ENCODE data around the gene SLC25A21.

SLC25A21 gene

DNA sequence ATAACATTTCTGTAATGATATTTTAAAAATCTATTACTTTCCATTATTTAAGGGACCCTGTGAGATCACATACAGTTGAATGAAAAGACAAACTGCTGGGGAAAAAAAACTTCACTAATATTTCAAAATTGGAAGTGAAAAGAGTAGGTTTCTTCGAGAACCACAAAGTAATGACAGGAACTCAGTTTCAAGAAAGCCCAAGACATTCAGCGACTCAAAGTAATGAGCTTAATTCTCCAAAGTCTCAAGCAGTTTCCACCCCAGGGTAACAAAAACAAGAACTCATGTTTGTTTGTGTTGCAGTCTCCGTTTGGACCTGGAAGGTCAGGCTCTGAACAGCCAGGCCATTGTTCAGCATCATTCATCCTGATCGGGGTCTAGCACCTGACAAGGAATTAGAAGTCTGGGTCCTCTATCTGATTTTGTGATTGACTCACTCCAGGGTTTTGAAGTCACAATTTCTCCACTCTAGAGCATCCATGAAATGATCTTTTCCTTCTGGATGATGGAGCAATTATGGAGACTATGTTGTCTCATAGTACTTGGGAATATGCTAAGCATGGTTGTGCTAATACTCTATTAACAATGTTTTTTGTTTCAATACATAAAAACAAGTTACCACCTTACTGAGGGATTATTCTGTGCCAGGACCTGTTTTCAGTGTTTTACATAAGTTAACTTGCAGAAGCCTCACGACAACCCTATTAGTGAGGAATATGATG, 126.9 kb downstream of the SLC25A21 start:
- DNase-seq (ENCODE audit: low read depth): no peak

DNA sequence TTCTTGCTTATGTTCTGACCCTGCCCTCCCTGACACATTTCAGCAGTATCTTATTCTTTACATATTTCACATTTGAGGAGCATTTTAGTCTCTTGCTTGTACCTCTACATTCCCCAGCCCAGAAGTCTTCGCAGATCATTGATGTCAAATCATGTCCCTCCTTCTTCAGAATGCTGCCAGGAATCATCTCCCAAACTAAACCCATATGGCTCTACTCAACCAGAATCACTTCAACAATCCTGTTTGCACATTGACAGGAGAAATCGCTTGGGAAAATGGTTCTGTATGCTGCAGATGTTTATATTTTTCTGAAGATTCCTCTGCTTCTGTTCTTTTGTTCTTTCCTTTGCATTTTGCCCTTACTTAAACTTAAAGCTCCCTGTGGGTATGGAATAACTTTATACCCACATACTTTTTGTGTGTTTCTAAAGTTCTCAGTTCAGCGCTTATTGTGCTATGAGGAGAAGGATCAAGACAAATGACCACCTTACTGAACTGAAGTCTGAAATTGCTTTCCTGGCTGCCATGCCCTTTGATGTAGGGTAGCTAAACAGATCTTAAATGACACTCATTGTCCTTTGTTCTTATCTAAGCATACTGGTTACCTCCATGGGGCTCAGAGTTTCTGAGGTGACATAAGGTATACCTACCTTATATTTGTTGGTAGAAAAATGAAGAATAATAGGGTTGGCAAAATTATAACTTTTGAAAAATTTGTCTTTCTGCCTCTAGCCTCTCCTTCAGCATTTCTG, 134.6 kb downstream of the SLC25A21 start:
- DNase-seq (ENCODE audit: low read depth): no peak

DNA sequence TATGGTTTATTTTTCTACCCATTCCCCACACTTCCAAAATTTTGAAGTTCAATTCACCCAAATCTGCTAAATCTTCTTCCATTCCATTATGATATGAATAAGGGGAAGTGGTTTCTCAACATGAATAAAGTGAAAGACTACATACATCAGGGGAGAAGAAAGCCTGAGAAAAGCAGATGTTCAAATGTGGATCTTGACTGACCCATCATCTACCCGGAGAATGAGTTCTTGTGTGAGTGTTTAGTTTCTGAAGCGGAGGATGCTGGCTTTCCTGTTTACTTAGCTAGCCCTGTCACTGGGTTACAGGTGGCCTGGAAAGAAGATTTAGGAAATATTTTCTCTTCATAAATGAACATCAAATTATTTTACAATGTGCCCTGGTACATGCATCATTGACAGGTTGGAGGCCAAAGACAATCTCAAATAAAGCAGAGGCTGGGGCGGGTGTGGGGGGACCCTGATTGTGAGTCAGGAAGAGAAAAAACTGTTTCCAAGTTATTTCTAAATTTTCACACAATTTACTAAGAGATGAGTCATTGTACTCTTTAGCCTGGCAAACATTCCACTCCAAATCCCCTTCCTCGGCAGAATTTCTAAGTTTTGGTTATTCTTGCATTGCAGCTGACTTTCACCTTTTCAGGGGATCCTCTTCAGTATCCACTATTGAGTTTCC, 135.6 kb downstream of the SLC25A21 start:
- DNase-seq (ENCODE audit: low read depth): no peak

DNA sequence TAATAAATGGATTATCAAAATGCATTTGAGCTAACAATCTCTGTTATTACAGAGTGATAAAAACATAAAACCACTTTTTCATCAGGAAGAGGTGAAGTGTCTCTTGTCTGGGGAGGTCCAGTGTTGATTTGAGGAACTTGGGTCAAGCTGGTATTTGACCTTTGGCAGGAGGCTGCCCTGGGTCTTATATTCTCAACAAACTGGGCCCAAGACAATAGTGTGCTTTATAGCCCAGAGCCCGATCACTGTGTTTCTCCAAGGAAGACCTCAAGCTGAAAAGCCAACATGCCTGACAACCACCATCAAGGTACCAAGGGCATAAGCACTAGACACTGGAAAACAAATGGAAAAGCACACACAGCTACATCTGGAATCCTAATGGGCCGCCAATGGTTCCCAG, 137.0 kb downstream of the SLC25A21 start:
- DNase-seq (ENCODE audit: low read depth): no peak

DNA sequence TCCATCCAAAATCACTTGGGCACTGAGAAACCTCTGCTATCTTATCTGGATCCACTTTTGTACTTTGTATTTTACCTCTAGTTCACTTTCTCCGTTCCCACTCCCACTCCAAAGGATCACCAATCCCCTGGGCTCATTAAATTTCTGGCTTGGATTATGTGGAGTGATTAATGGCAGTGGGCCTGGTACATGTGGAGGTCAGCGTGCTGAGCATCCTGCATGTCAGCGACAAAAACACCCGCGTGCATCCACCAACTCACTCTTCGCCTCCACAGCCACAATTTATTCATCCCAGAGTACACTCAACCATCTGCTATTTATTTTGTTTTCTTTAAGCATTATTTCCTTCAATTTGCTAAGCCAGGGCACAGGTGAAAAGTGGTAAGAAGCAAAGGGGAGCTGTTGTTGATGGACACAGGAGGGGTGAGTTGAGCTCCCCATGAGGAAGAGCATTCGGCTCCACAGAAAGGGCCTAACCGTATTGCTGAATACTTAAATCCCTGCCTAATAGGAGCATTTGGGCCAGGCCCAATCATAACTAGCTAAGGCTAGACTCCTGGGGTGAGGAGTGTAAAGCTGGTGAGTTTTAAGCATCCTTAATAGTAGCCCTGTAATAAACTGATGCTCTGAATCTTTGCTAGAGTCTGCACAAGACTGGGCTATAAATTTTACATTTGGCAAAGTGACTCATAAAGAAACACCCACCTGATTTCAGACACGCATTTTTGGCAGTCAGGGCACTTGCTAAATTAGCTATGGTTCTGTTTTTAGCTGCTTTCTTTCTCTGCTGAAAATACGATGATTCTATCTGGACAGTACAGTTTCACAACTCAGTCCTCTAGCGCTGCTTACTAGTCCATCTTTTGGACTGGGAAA, 137.8 kb downstream of the SLC25A21 start:
- DNase-seq (ENCODE audit: low read depth): no peak

DNA sequence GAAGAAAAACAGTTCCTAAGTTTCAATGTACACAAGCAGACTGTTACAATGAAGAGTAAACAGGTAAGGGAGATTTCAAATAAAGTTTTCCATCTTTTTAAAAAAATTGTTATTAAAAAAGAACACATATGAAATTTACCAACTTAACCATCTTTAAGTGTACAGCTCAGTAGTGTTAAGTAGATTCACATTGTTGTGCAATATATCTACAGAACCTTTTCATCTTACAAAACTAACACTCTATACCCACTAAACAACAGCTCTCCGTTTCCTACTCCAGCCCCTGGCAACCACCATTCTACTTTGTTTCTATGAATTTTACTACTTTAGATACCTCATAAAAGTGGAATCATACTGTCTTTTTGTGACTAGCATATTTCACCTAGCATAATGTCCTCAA, 139.5 kb downstream of the SLC25A21 start:
- DNase-seq (ENCODE audit: low read depth): no peak

DNA sequence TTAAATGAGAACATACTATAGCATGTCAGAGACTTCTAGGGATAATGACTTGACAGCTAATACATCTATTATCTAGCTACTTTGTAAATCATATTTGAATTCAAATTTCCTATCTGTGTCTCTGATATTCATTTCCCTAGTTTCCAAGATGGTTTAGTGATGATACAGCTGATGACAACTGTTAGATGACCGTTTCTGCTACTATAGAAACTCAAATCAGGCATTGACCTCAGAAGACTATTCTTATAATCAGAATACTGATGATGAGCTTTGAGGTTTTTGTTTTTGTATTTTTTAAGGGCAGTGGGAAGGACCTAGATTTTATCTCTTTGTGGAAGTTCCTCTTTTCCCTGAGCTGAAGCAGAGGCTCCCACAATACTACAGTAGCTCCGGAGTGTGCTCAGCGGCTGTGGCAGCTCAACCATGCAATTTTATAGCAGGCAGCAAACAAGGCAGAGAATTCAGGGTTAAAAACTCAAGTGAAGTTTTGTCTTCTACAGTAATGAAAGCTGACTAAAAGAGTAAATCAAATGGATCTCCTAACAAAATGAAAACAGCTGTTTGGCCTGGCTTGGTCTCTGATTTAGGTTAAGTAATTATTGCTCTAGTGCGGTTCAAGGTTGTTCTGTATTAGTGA, 145.1 kb downstream of the SLC25A21 start:
- no peak for DNase-seq (ENCODE audit: low read depth)

DNA sequence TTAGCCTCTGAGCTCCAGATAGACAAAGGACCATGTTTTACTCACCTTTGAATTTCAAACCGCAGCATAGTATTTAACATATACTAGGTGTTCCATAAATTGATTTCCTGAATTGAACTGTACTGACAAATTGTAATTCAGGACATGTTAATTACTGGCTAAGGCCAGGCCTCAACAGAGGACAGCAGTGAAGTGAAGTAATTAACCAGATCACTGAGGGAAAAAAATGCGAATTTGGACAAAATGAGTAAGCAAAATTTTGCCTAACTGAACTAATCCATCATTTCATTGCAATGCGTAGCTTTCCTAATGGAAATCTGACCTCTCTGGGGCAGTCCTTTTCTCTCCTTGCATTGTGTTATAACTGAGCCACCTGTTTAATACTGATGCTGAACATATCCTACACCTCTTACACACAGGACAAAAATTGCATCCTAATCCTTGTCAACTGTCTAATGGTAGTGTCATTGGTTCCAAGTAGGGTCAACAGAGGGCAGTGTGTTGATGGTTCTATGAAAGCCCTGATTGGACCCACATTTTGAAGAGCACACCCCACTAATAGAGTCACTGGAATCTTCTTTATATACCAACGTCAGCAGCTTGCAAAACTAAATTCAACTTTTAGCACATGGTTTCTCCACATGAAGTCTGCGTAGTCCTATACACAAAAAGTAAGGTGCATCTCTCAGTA, 148.4 kb downstream of the SLC25A21 start:
- no peak for DNase-seq (ENCODE audit: low read depth)

DNA sequence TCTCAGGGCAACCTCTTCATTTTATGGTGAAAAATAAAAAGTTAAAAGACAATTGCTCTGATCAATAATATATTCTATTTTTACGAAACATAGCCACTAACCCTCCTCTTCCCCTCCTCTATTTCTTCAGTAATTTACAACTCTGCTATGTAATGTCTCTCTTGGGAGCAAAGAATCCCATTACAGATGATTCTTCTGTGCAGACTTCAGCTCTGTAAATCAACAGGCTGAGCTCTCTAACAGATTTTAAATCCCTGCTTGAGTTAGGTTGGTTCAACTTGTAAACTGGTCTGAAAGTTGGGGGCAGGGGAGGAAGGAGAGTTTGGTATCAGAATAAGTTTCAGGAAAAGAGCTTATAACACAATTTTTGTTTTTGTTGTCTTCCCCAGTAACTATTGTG, 151.0 kb downstream of the SLC25A21 start:
- DNase-seq (ENCODE audit: low read depth): no peak

DNA sequence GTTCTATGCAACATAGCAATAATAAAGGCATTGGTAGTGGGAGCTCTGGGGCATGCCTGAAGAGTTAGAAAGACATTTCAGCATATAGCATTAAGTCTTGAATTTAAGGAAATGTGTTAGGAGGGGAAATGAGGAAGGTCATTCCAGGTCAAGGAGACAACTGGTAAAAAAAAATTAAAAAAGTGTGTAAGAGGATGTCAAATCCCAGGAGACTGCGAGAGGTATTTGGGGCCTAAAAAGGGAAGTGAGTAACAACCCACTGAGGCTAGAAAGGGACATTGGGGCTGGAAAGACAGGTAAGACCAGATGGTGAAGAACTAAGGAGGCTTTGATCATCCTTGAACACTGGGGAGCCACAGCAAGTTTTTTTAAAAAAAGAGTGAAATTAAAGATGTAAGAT, 152.9 kb downstream of the SLC25A21 start:
- DNase-seq (ENCODE audit: low read depth): no peak

DNA sequence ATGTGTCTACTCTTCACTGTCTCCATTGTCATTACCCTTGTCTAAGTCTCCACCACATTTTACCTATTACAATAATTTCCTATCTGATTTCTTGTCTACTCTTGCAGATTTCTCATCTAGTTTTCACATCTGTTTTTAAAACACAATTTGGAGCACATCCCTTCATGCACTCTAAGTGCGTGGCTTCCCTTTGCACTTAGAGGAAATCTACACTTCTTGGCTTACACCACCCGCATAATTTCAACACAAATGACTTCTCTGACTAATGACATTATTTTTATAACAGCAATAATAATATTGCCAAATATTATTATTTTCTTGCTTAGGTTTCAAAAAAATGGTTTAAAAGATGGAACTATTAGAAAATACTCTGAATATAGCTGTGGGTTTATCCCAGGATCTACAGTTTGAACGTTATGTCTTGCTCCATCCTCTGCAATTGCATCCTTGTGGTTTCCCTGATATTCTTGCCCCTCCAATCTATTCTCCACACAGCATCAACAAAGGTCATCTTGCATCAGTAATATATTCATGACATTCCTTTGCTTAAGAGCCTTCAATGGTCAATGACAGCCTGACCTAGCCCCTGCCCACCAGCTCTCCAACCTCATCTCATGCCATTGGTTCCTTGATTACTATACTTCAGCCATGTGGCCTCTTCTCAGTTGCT, 153.7 kb downstream of the SLC25A21 start:
- no peak for DNase-seq (ENCODE audit: low read depth)

DNA sequence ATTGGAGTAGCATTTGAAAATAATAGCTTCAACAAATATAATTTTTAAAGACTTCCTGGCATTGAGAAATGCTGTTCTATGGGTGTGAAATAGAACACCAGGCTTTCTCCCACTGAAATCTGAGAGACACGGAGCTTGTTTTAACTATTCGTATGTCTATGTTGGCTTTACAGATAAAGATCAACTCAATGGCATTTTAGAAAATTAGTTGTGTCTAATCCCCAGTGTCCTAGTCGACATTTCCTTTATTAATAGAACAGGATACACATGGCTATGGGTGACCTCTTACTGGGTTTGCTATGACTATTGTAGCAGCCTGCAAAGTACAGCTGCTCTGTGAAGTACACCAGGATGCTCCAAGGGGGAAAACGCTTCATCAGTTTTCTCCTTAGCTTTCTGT, 159.3 kb downstream of the SLC25A21 start:
- no peak for DNase-seq (ENCODE audit: low read depth)

DNA sequence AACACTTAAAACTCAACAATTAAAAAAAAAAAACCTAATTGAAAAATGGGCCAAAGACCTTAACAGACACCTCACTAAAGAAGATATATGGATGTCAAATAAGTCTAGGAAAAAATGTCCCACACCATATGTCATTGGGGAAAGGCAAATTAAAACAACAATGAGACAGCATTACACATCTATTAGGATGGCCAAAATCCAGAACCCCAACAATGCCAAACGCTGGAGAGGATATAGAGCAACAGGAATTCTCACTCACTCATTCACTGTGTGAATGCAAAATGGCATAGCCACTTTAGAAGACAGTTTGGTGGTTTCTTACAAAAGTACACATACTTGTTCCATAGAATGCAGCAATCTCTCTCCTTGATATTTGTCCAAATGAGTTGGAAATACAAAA, 173.7 kb downstream of the SLC25A21 start:
- no peak for DNase-seq (ENCODE audit: low read depth)

DNA sequence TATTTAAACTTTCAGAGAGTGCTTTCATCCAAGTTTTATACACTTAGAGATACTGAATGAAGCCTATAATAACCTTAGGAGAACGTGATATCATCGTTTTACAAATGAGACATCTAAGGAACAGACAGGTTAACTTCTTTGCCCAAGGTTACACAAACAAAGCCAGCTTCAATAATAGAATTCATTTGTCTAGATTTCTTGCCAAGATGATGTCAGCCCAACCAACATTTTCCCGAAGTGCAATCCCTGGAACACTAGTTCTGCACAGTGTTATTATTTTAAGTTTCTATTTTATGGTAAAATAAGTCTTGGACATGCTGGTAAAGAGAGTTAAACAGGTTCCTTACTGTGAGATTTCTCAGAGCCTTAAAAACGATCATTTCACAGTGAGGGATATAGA, 174.6 kb downstream of the SLC25A21 start:
- no peak for DNase-seq (ENCODE audit: low read depth)

DNA sequence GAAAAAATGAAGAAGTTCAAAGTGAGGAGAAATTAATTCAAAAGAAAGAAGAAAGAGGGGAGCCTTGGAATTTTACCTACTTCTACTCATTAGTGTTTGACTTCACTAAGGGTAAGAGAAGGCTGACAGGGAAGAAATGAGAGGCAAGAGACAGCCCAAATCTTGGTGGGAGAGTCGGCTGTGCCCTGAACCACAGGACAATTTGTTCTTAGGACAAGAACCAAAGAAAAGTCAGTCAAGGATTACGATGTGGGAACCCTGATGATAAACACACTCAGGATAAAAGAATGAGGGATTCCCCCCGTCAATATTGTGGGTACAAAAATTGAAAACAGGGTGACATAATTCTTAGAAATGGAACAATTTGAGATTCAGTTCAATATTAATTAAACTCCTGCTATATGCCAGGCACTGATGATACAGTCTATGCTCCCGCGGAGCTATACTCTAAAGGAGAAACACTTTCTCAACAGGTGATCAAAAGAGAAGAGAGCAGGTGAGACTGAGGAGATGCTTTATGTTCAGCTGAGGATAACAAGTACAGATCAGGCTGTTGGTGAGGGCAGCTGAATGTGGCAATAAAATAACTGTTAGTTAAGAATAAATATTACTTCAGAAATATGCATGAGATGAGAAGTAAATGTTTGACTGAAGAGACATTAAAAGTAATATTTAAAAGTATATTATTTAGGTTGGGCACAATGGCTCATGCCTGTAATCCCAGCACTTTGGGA, 175.4 kb downstream of the SLC25A21 start:
- no peak for DNase-seq (ENCODE audit: low read depth)

DNA sequence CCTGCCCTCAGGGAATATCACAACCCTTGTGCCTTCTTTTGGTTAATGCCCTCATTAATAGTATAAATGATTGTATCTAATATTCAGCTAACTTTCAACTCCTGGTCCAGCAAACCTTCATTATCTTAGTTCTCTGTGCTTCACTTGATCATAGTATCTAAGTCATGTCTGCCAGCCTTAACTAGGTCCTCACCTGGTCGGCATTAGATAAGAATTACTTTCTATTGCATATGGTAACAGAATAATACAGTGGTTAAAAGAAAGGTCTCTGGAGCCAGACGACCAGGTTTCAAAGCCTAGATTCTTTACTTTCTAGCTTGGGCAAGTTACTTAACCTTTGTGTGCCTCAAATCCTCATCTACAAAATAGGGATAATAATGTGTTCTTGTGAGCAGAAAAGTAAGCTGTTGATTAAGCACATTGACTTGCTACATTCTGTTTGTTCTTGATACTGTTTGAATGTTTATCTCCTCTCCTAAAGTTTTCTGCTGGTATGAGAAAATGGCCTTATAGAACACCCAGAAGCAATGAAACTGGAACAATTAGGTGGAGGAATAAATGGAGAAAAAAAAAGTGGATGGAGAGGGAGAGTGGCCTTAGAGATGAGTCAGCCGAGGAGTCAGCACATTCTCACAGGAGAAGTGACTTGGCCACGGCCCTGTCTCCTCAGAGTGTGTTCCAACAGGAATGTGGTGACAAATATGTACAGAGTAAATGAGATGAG, 176.1 kb downstream of the SLC25A21 start:
- DNase-seq (ENCODE audit: low read depth): no peak

DNA sequence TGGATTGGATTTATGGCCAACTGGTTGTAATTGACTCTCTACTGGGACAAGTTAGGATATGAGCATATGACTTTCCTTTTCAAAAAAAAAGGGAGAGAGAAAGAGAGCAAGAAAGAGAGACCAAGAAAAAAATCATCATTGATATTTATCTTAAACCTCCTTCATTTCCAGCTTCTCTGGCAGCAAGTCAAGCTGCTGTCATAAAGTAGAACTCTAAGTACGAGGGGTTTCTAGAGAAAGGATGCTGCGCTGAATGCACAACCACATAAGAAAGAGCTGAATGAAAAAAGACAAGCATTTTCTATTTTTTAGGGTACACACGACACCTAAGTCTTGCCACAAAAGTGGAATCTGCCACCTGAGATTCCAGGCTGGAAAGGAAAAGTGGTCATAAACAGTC, 182.6 kb downstream of the SLC25A21 start:
- DNase-seq (ENCODE audit: low read depth): no peak

DNA sequence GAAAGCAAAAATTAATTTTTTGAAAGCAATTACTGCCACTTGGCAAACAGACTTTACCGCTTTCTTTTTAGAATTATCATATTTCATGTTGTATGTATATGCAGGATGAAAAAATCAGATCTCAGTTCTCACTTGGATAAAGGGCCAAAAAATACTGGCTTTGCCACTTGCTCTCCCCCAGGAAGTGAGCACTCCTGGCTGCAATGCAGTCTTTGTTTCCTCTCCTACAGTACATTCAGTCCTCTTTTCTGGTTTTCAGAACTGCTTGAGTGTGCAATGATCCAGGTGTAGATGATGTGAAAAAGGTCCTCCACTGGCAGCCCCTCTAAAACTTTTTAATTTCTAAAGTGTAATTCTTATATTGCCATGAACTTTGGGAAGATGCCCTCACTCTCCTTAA, 183.4 kb downstream of the SLC25A21 start:
- DNase-seq (ENCODE audit: low read depth): no peak

DNA sequence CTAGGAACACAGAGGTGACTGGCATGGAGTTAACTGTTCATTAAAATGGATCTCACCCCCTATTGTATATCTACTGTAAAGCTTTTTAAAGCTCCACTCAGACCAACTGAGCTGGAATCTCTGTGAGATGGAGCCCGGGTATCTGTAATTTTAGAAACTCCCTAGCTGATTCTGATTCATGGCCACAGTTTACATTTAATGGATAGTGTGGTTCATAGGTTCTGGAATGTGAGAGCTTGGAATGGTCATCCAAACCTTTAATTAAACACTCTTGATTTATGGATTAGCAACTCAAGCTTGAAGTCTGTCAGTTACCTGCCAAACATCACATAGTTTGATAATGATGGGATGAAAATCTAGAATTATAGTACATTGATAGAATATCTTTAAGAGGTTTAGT, 183.8 kb downstream of the SLC25A21 start:
- DNase-seq (ENCODE audit: low read depth): no peak

All from stimulated activated CD8-positive, alpha-beta memory T cell treated with anti-CD3 and anti-CD28 coated beads, Interleukin-12 subunit alpha, Interleukin-12 subunit beta, amount 100 ng/mL, for 1 hour (primary cell).